Activated CD8-positive, alpha-beta memory T cell treated with anti-CD3 and anti-CD28 coated beads for 24 hours (primary cell): Measurements from ENCODE around the gene PRMT1.

ENCODE experiments used
- DNase-seq: peaks from one replicate; pipeline ENCODE4 v3.0.0-alpha.2; 2020

The PRMT1 gene

GRCh38 chr19:49651820-49652550 lies 25.1 kb upstream of the PRMT1 start:
- no peak for DNase-seq

- no peak for DNase-seq
Measured at GRCh38 chr19:49652551-49653465, 24.3 kb upstream of the PRMT1 start.

GRCh38 chr19:49653466-49653806 lies 23.6 kb upstream of the PRMT1 start:
- DNase-seq, result no peak

- DNase-seq, result no peak
Measured at GRCh38 chr19:49654581-49654980, 22.5 kb upstream of the PRMT1 start.

- no peak for DNase-seq
Measured at GRCh38 chr19:49655570-49656455, 21.3 kb upstream of the PRMT1 start.

GRCh38 chr19:49656456-49657109 lies 20.5 kb upstream of the PRMT1 start:
- no peak for DNase-seq

GRCh38 chr19:49657493-49658138 lies 19.5 kb upstream of the PRMT1 start:
- DNase-seq, result no peak

- DNase-seq, result no peak
Measured at GRCh38 chr19:49658139-49658517, 18.9 kb upstream of the PRMT1 start.

- no peak for DNase-seq
Measured at GRCh38 chr19:49658566-49659442, 18.3 kb upstream of the PRMT1 start.

- DNase-seq, result no peak
Measured at GRCh38 chr19:49660338-49660961, 16.6 kb upstream of the PRMT1 start.

- DNase-seq, result no peak
Measured at GRCh38 chr19:49662011-49662410, 15.1 kb upstream of the PRMT1 start.

GRCh38 chr19:49663224-49663623 lies 13.8 kb upstream of the PRMT1 start:
- DNase-seq, result no peak

- DNase-seq, result peak; percentile 96
Measured at GRCh38 chr19:49664171-49665035, 12.7 kb upstream of the PRMT1 start.

GRCh38 chr19:49665036-49665350 lies 12.1 kb upstream of the PRMT1 start:
- DNase-seq, result no peak

GRCh38 chr19:49665351-49666119 lies 11.5 kb upstream of the PRMT1 start, which contains the start of the genes BCL2L12 and IRF3:
BCL2L12 (plus strand) TSS chr19:49665933; CDS start chr19:49666693, 760 bp downstream.
IRF3 (minus strand) TSS chr19:49665857; CDS start chr19:49664838, 1,019 bp downstream.
- peak; percentile 100 for DNase-seq

- no peak for DNase-seq
Measured at GRCh38 chr19:49666120-49666444, 11.0 kb upstream of the PRMT1 start.

GRCh38 chr19:49667473-49667872 lies 9.6 kb upstream of the PRMT1 start:
- DNase-seq, result no peak

- DNase-seq, result no peak
Measured at GRCh38 chr19:49669516-49669915, 7.6 kb upstream of the PRMT1 start.
